Epithelial cell of prostate (primary cell): ENCODE measurements around the gene HOXA7.

Experiments
- DNase-seq: peaks from one replicate; pipeline ENCODE4 v3.0.0-alpha.2; 2011; ENCODE audit warnings: low read depth, low spot score
- H3K27ac ChIP-seq: fragments of 450-650 bp; 2 replicates; pipeline ENCODE4 v1.5.1; 2017; ENCODE audit warnings: mild to moderate bottlenecking

The HOXA7 gene

DNA sequence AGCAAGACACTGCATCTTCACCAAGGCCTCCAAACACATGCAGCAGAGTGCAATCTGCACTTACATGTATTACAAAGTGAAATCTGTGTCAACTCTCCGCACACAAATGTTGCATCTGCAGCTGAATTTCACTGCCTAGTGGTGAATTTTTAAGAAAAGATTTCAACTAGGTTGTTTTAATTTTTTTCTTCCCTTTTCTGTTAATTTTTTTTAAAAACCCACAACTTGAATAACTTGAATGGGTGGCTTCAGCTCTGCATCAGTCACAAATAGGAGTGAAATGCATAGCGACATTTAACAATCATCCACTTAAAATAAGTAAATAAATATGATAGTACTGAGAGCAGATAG, 37.5 kb upstream of the HOXA7 start:
- peak overlapping the region; percentile 86 for H3K27ac ChIP-seq

DNA sequence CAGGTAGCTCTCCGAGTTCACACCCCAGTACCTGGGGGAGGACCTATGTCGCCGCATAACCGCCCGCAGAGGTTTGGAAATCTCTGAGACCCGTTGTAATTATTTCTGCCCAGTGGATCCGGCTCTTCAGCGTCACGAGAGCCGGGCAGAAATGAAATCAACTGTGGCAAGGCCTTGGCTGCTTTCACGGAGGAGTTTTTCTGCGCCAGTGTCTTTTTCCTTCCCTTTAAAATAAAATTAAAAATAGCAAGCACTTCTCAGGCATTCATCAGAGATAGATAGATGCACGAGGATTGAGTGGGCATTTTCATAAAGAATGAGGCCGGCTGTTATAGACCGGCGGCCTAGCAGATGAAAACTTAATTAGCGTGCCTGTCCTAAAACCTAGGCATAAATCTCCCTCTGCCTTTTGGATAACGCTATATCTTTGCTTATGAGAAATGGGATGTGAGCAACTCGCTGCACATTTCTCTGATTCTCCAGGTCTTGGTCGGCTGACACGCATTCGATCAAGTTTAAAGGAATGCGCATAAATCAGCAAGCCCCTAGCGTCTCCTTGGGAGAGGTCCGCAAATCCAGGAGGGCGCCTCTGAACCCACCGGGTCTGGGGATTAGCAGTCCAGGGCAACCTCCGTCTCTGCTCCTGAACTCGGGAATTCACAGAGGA, 37.0 kb upstream of the HOXA7 start:
- peak overlapping the region; percentile 86 for H3K27ac ChIP-seq
- DNase-seq: no peak

More for the DNA sequence above, 37.5 kb upstream of the HOXA7 start:
- DNase-seq: no peak

DNA sequence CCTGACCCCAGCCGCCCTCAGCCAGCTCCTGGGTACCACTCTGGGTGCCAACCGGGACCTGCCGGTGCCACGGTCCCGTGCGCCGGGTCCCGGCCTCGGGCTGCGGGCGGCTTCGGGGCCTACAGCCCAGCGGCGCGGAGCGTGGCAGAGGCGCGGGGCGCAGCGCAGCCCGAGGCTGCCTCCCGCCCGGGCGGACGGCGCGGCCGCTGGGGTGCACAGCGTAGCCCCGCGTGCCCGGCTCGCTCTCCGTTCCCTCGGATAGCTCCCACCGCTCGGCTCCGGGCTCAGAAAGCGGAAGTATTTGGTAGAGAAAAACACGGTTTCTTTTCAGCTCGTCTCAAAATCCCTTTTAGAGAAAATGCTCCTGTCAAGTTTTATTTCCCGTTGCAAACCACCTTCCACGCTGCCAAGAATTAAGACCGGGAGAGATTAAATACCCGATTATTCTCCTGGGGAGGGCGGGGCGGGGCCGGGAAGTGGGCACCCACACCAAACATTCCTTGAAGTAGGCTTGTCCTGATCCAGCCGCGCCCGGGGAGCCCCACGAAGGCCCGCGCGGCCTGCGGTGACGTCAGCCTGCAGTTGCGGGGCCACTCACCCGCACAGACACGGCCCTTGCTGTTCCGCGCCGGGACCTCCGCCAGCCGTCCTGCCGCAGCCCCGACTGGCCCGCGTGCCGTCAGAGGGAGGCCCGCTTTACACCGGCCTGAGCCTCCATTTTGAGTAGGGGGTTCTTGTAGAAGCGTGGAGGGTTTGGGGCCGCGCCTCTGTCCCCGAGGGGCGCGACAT, 36.3 kb upstream of the HOXA7 start:
- H3K27ac ChIP-seq: peak overlapping the region; percentile 86
- no peak for DNase-seq

DNA sequence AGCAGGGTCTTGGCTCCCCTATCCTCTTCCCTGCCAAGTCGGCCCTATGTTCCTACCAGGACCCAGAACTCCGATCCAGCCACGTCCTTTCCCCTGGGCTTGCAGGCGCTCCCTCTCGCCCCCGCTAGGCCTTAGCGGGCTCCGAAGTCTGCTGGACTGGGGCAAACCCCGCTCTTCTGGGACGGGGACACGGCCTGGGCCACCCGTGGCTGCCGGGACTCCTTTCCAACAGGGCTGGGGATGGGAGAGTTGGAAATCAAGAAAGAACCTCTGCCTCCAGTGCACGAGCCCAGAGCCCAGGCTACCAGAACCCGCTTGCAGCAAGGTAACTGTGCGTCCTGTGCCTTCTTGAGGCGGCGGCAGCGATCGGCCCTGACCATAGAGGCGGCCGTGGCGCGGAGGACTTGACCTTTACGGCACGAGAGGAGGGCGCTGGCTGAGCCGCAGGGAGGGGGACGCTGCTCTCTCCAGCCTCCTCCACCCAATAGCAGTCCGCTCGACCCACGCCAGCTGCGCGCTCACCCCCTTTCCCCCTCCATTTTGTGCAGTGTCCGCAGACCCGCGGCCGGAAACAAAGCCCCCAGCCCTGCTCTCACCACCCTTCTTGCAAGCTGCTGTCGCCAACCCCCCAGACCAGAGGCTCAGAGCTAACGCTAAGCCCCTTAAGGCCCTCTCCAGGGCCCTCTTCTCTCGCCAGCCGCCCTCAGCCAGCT, 35.5 kb upstream of the HOXA7 start:
- no peak for DNase-seq

DNA sequence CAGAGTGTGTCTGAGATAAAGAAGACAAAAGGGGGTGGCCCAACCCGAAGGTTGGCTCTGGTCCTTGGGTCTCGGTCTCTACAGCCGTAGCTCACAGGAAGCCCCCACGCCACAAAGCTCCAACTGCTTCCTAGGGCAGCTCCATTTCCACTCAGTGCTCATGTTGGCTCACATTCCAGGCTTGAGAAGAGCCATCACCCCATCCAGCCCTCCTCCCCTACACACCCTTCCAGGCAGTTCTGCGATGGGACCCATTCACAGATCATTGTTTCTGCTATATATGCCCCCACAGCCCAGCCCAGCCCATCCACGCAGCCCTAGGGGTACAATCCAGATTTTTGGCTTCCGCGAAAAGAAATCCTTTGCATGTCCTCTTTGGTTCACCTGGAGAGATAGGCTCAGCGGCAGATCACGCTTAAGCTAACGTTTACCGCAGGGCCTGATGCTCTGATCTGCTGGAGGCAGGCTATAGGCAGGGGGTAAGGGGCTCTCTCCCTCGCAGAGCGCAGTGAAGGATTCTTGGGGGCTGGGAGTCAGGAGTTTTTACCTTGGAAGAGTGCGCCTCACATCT, 34.8 kb upstream of the HOXA7 start:
- peak overlapping the region; percentile 86 for H3K27ac ChIP-seq
- no peak for DNase-seq

More for the DNA sequence above, 35.5 kb upstream of the HOXA7 start:
- peak overlapping the region; percentile 86 for H3K27ac ChIP-seq

DNA sequence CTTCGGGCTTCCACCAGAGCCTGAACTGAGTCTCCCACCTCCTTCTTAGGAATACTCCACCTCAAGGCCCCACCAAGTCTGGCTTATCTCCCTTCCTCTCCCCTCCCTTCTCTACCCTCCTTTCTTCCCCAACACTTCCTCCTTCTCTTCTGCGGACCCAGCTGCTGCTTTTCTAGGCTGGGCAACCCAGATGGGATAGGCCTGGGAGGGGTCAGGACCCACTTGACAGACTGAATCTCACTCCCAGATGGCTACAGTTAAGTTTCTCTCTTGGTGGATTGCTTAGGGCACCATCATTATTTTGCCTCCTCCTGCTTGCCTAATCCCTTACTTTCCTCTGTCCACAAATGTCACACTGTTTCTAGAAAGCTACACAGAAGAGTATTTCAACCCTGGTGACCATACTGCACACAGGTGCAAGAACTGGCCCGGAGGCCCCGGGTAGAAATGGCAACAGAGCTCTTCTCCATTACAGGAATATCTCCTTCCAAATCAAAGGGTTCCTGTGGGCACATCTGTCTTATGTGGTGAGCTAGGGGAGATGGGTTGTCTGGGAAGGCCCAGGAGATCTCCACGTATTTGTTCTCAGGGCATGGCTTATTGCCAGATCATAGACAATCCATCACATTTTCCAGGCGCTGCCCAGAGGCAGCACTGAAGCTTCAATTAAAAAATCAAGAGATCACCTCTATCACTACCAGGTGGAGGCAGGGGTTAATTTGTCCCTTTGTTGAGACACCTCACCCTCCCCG, 33.7 kb upstream of the HOXA7 start:
- DNase-seq: no peak

DNA sequence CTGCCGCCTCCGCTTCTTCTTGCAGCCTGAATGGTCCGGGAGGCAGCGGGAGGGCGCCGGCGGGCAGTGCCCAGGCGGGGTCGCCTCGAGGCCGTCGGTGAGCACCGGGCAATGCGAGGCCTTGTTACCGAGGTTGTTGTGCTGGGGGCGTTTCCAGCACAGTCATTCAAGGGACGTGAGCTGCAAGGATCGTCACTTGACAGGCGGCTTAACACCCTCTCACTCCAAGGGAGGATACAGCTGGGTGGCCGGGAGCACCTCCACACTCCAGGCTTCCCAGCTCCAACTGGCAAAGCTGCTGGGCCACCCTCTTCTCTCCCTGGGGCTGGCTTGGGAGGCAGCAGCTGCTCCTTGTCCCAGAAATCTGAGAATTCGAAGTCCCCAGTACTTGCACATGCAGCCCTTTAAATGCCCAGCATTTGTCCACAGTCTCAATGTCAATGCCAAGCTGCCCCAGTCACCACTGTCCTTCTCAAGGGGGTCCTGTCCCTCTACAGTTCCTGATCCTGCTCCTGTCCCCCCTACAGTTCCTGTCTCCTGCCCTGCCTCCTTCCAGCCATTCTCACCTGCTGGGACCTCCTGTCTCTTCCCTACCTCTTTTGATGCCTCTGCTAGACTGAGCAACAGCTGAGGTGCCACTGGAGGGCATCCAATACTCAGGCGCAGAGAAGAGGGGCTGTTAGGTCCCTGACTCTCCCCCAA, 33.0 kb upstream of the HOXA7 start:
- peak; percentile 60 for DNase-seq
- peak overlapping the region; percentile 90 for H3K27ac ChIP-seq

More for the DNA sequence above, 33.7 kb upstream of the HOXA7 start:
- no peak overlapping the region for H3K27ac ChIP-seq

DNA sequence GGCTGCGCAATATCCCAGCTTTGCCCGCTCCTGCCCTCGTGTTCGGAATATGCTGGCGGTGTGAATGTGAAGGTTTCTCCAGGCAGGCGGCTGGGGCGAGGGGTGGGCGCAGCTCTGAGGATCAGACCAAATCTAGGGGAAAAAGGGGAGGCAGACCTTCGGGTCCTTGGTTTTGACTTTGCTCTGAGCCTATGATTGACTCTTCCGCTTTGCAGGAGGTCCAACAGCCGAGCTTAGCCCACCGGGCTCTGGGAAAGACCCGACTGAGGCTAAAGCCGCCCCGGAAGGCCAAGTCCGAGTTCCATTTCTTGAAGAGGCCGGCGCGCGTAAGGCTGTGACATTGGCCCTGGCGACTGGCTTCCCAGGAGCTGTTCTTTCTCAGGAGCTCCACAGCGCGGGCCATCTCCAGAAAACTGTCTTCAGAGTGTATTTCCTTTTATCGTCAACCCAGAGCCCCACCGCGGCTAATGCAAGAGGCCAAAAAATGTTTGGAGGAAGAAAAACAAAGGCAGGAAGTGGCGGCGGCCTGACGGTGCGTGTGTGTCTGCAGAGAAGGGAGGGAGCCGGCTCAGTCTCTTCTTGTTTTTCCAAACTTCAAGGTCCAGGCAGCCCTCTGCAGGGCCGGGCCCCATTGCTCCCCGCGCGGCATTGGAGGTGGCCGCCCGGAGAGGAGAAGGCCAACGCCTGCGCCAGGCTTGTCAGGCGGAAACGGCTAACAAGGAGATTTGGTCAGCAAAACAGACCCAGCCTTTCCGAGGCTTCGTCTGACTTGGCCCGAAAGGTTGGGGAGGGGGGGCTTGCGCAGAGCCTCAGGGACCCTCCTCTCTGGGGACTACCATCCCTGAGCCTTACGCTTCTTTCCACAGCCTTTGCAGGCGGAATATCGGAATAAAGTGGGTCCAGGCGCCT, 32.2 kb upstream of the HOXA7 start:
- DNase-seq: no peak
- H3K27ac ChIP-seq: peak overlapping the region; percentile 90

DNA sequence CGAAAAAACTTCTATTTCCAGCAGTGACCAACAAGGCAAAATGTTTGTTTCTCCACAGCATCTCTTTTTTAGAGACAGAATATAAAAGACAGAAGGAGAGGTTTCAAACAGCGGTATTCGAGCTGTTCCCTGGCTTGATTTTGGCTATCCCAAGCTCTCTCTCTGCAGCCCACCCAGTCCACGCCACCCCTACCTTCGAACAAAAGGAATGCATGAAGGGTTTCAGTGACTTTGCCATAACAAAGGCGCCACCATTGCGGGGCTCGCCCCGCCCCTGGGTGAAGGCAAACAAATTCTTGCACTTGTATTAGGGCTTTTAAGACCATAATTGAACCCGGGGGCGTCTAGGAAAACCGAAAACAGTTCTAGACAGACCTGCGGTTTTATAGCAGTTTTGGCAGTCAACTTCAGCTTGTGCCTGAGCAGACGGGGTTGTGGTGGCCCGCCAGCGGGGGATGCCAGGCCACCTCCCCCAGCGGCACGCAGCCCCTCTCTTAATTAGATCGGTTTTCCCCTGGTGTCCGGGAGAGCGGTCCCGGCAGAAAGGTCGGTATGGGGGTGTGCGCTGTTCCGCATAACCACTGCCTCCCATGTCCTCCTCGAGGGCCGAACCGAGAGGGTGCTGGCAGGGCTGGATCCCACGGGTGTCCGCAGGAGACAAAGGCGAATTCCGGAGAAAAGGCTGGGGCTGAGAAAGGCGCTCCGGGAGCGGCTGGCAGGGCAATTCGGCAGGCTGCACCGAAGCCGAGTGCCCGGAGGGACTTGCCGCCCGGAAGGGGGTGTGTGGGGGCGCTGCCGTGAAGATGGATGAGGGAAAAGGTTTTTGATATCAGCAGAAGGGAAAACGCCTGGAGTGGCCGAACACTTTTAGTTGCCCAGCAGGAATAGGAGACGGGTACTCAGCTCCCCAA, 31.3 kb upstream of the HOXA7 start:
- no peak for DNase-seq
- H3K27ac ChIP-seq: peak overlapping the region; percentile 90

DNA sequence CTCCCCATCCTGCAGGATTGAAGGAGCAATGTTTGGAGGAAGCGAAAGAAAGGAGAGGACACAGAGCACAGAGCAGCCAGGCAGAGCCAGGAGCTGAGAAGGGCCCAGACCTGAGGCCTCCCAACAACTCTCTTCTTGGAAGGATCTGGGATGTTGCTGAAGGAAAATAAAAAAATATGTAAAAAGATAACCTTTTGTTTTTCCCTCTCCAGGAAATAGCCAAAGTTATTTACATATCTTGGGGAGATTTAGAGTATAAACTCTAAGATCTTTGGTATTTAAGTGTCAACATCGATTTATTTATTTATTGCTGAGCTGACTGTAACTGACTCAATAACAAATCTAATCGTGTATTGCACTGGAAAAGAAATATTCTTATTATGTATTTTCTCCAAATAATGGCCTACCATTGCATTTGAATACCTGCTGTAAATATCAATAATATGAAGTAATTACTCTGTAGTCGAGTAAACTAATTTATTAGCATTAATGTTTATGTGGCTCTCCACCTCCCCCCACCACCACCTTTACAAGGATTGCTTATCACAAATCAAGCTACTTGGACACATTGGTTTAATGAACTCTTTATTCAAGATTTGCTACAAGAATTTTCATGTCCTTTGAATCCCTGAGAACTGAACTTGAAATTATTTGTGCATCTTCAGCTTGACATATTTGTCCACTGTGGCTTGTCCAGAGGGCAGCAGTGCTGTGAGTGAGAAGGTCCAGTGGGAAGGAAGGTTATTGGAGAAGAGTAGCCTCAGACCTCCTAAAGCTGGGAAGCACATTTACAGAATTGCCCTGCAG, 30.4 kb upstream of the HOXA7 start:
- H3K27ac ChIP-seq: peak overlapping the region; percentile 90
- DNase-seq: no peak

DNA sequence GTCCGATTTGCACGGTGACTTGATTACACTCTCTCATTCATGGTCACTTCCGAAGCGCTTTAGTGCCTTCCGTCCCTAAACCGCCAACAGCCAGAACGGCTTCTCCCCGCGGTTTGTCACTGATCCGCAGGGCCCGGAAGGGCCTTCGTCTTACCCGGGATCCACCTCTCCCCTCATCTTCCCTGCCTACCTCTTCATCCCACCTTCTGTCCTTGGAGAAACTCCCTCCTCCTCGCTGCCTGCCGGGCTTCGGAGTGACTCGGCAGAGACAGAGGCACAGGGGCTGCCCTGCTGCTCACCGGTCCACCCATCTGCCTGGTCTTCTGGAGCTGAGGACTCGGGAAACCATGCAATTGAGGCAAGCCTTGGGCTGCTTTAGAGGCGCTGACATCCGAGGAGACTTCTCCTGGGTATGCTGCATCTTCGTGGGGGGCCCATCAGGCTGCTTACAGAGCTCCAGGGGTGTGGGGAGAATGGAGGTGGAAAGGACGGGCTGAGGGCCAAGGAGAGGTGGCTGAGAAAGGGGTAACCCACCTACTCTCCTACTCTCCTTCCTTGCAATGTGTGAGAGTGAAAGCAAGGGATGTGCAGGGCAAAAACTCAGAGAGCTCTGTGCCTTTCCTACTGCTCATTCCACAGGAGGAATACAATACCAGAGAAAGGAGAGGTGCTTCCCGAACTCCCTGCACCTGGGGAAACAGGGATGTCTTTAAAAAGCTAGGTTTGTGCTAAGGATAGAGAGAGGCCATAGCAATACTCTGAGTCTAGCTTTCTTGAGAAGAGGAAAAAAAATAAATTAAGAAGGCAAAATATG, 29.6 kb upstream of the HOXA7 start:
- no peak for DNase-seq
- H3K27ac ChIP-seq: peak overlapping the region; percentile 90

DNA sequence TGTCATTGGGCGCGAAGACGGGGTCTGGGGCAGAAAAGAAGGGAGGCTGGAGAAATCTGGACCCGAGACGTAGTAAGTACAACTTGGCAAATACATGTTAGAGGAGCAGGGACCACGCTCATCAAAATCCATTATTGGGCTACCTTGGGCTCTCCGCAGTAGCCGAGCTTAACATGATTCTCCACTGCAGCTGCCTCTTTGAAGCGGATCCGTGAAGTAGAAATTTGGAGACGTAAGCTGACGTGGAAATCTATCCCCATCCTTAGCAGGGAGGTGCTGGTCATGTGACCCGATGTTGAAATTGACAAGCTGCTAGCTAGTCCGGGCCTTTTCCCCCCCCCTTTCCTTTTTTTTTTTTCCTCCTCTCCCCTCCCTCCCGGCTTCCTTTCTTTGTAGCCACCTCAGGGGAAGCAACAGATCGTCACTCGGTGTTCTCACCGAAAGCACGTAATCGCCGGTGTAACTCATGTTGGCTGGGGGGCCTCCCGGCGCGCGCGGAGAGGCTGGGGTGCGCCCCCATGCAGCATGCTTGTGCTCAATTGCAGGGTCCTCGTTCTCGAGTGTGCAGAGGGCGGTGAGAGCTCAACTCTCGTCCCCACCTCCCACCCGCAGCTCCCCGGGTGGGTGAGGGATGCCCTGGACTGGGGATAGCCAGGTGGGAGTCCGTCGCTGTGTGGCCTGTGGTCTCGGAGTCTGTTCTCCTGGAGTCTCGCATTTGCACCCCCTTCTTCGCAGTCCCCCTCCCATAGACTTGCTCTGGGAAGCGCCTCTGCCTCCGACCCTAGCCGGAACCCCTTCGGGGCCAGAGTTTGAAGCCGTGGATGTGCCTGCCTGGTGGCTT, 28.8 kb upstream of the HOXA7 start, which contains the start of gene HOXA11:
HOXA11 (minus strand) TSS at position 220 of the 841 bp plus-strand sequence; CDS start at position 132, 88 bp downstream.
- DNase-seq: peak; percentile 98

DNA sequence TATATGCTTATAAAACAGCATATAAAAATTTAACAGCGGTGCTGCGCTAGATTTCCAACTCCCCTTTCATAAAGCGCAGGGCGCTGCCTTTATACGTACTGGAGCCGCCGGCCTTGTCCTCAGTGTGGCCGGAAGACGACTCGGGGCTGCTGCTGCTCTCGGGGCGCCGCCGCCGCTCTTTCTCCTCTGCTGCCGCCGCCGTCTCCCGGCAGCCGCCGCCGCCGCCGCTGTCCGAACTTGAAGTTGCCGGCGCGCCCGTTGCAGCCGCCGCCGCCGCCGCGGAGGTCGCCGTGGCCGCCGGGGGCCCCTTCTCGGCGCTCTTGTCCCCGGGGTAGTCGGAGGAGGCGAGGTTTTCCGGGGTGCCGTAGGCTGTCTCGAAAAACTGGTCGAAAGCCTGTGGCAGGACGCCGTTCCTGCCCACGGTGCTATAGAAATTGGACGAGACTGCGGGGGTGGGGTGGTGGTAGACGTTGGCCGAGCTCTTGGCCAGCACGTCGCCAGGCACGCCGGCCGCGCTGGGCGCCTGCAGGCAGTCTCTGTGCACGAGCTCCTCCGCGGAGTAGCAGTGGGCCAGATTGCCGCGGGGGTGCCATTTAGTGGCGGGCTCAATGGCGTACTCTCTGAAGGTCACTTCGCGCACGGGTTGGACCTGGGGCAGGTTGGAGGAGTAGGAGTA, 28.0 kb upstream of the HOXA7 start:
- H3K27ac ChIP-seq: peak overlapping the region; percentile 90
- DNase-seq: no peak

More for the DNA sequence above, 28.8 kb upstream of the HOXA7 start, which contains the start of gene HOXA11:
- peak within 1 kb of the TSS; percentile 90 for H3K27ac ChIP-seq

DNA sequence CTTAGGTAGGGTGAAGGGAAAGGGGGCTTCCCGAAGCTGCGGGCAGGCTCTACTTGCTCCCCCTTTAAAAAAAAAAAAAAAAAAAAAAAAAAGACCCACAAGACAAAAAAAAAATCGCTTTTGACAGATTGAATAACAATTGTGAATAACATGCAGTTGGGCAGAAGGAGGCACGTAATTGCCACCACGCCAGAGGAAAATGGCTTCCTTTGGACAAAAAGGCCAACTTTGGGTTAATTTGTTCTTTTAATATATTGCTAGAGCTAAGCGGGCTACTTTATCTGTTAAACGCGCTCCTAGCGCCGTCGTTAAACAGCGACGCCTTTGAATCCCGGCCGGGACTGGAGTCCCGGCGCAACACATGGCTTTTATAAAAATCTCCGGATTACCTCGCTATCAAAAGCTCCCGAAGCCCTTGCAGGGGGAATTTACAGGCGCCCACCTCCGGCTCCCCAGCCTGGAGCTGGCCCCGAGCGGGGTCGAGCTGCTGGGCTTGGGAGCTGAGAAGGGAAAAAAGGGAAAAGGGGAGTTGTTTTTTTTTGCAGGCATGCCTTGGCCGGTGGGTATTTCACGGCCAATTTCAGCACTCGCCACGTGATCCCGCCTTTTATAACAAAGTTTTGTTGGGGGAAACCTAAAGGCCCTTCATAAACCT, 27.3 kb upstream of the HOXA7 start:
- no peak for DNase-seq
- H3K27ac ChIP-seq: peak overlapping the region; percentile 90
